Transverse colon (tissue), 3 donors: ENCODE results near the gene MRPL20.

ENCODE experiments used
- POLR2A ChIP-seq: fragments of 450-650 bp; IDR thresholded peaks from one replicate; pipeline ENCODE4 v1.6.1; 2016; ENCODE audit warnings: antibody characterized with exemption, mild to moderate bottlenecking, moderate library complexity
- TF ChIP-seq, protein P1 (sequence below), 5 experiments: fragments of 200-600 bp in 3 of 5; fragments of 450-650 bp in 2 of 5; sonication (generic) in 3 of 5; IDR thresholded peaks; 1 replicate in 2 of 5; 2 replicates in 3 of 5; pipeline ENCODE4 v1.5.1; 2016 to 2017; ENCODE audit warnings: antibody characterized with exemption in 5 of 5, inconsistent platforms in 3 of 5, mild to moderate bottlenecking in 2 of 5, moderate library complexity in 1 of 5

DNA sequence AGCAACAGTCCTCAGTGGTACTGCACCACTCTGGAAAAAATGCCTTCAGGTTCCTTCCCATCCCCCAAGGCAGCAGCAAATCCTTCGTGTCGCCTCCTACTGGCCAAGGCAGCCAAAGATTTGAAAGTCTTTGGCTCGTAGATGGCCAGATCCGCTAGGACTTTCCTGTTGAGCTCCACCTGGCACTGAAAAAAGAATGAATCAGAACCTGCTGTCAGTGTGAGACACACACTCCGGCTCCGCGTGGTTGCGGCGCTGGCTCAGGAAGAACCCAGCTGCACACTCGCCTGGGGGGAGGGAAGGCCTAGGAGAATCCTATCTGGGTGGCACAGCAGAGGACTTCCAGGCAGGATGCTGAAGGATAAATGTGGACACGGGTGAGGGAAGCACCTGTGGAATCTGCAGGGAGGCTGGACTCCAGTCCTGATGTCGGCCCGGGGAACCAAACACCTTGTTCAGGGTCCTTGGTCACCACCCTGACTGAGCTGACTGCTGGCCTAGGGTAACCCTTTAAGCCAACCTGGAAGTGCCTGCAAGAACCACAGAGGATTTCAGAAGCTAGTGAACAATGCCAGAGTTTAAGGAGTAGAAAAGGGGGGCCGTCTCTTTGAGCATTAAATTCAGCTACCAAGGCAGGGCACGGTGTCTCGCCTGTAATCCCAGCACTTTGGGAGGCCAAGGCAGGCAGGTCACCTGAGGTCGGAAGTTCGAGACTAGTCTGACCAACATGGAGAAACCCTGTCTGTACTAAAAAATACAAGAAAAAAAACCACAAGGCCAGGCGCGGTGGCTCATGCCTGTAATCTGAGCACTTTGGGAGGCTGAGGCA is 4.8 kb downstream of the MRPL20 start:
- TF ChIP-seq, protein P1, sequence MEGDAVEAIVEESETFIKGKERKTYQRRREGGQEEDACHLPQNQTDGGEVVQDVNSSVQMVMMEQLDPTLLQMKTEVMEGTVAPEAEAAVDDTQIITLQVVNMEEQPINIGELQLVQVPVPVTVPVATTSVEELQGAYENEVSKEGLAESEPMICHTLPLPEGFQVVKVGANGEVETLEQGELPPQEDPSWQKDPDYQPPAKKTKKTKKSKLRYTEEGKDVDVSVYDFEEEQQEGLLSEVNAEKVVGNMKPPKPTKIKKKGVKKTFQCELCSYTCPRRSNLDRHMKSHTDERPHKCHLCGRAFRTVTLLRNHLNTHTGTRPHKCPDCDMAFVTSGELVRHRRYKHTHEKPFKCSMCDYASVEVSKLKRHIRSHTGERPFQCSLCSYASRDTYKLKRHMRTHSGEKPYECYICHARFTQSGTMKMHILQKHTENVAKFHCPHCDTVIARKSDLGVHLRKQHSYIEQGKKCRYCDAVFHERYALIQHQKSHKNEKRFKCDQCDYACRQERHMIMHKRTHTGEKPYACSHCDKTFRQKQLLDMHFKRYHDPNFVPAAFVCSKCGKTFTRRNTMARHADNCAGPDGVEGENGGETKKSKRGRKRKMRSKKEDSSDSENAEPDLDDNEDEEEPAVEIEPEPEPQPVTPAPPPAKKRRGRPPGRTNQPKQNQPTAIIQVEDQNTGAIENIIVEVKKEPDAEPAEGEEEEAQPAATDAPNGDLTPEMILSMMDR (IDR thresholded peaks at IDR 0.05) = peak; percentile 22 to 54 (median 46)
- no peak for TF ChIP-seq POLR2A
